PFSK-1 (cell line): ENCODE results near the gene RIMS4.

ENCODE experiments used
- FOXP2 ChIP-seq: optimal IDR thresholded peaks from 2 replicates; pipeline ENCODE3; 2011; ENCODE audit warnings: borderline replicate concordance, control low read depth, inconsistent platforms; ENCODE audit not compliant: insufficient read depth; ENCODE audit errors: extremely low read length, extremely low read depth
- POLR2AphosphoS5 ChIP-seq: IDR thresholded peaks from 2 replicates; pipeline ENCODE4 v1.6.1; 2012; ENCODE audit warnings: low read depth, mild to moderate bottlenecking, control low read depth, low read length, moderate library complexity
- SIN3A ChIP-seq: IDR thresholded peaks from 2 replicates; pipeline ENCODE4 v1.6.1; 2012; ENCODE audit warnings: mild to moderate bottlenecking, low read length, moderate library complexity, borderline replicate concordance; ENCODE audit not compliant: insufficient read depth
- TAF1 ChIP-seq: IDR thresholded peaks from 2 replicates; pipeline ENCODE4 v1.6.1; 2012; ENCODE audit warnings: low read length, control low read depth, borderline replicate concordance; ENCODE audit not compliant: insufficient read depth
- TF ChIP-seq, protein P1 (sequence below), 2 experiments: IDR thresholded peaks; 2 replicates each; pipeline versions ENCODE4 v1.6.1 to v1.8.0; 2011 to 2012; ENCODE audit warnings: low read depth in 2 of 2, low read length in 2 of 2, control low read depth in 1 of 2, inconsistent platforms in 1 of 2, mild to moderate bottlenecking in 1 of 2, moderate library complexity in 1 of 2; ENCODE audit not compliant: insufficient read depth in 1 of 2

RIMS4 gene

DNA sequence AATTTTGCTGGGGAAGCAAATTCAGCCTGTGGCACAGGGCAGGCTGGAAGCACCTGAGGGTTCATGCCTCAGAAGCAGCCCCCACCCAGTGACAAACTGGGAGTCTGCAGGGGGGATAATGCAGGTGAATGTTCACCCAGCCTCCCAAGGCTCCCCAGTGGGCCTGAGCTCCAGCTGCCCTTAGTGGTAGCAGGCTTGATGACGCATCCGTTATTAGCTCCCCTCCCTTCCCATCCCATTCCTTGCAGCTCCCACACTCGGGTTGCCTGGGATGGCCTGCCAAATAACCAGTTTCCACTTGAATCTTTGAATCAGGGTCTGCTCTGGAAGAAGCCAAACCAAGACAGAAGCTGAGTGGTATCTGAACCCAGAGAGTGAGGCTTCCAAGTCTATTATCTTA, 48.9 kb downstream of the RIMS4 start:
- TF ChIP-seq POLR2AphosphoS5 (no peak), SIN3A (no peak), FOXP2 (no peak), TAF1 (no peak)
- TF ChIP-seq, protein P1, sequence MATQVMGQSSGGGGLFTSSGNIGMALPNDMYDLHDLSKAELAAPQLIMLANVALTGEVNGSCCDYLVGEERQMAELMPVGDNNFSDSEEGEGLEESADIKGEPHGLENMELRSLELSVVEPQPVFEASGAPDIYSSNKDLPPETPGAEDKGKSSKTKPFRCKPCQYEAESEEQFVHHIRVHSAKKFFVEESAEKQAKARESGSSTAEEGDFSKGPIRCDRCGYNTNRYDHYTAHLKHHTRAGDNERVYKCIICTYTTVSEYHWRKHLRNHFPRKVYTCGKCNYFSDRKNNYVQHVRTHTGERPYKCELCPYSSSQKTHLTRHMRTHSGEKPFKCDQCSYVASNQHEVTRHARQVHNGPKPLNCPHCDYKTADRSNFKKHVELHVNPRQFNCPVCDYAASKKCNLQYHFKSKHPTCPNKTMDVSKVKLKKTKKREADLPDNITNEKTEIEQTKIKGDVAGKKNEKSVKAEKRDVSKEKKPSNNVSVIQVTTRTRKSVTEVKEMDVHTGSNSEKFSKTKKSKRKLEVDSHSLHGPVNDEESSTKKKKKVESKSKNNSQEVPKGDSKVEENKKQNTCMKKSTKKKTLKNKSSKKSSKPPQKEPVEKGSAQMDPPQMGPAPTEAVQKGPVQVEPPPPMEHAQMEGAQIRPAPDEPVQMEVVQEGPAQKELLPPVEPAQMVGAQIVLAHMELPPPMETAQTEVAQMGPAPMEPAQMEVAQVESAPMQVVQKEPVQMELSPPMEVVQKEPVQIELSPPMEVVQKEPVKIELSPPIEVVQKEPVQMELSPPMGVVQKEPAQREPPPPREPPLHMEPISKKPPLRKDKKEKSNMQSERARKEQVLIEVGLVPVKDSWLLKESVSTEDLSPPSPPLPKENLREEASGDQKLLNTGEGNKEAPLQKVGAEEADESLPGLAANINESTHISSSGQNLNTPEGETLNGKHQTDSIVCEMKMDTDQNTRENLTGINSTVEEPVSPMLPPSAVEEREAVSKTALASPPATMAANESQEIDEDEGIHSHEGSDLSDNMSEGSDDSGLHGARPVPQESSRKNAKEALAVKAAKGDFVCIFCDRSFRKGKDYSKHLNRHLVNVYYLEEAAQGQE (IDR thresholded peaks at IDR 0.05; ENCODE audit: insufficient read depth in 1 of 2, low read depth in 2 of 2, low read length in 2 of 2), result no peak

GRCh38 chr20:44759595-44759994, 50.8 kb downstream of the RIMS4 start:
- TF ChIP-seq, protein P1 (IDR thresholded peaks at IDR 0.05; ENCODE audit: insufficient read depth in 1 of 2, low read depth in 2 of 2, low read length in 2 of 2), result no peak
- TF ChIP-seq FOXP2, result no peak
- TF ChIP-seq TAF1, result no peak
- no peak for TF ChIP-seq SIN3A

DNA sequence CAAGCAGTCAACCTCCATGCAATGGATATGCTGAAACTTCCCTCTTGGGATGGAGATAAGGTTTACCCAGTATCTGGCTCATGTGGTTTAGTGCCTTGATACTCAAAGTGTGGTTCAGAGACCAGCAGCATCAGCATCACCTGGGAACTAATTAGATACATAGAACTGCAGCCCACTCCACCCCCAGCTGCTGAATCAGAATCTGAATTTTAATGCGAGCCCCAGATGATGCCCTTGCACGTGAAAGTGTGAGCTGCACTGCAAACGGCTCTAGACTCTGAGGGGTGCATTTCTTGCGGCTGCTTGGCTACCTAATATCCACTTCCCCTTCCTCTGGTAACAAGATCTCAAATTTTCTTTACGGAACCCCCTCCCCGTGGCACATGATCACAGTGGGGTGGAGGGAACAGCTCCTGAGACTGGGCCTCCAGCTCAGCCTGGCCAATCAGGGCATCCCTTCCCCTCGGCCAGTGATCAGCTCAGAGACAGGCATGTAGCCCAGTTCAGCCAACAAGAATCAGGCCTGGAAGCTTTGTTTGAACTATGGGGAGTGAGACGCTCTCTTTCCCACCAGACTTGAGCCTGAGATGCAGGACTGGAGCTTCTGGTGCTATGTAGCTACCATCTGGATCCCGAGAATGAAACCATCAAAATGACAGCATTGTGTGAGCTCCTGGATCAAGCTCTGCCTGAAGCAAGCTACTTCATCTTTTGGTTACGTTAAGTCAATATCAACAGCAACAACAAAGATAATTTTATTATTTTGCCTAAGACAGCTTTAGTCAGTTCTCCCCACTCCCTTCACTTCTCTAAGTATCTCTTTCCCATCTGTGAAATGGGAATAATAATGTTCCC, 51.9 kb downstream of the RIMS4 start:
- no peak for TF ChIP-seq FOXP2
- TF ChIP-seq TAF1, result no peak
- no peak for TF ChIP-seq SIN3A
- TF ChIP-seq POLR2AphosphoS5, result no peak
- TF ChIP-seq, protein P1 (IDR thresholded peaks at IDR 0.05; ENCODE audit: insufficient read depth in 1 of 2, low read depth in 2 of 2, low read length in 2 of 2), result no peak

GRCh38 chr20:44756956-44757355, 53.4 kb downstream of the RIMS4 start:
- no peak for TF ChIP-seq TAF1
- TF ChIP-seq POLR2AphosphoS5, result no peak
- TF ChIP-seq, protein P1 (IDR thresholded peaks at IDR 0.05; ENCODE audit: insufficient read depth in 1 of 2, low read depth in 2 of 2, low read length in 2 of 2), result no peak
- TF ChIP-seq SIN3A, result no peak
- no peak for TF ChIP-seq FOXP2
